Gastroesophageal sphincter (tissue), 3 donors: ENCODE results near the gene CCDC61.

Experiments used
- CTCF ChIP-seq, 4 experiments: fragments of 200-600 bp in 2 of 4; fragments of 450-650 bp in 2 of 4; sonication (generic) in 1 of 4; IDR thresholded peaks; one replicate each; pipeline ENCODE4 v1.5.1; 2017 to 2019; ENCODE audit warnings: antibody characterized with exemption in 4 of 4, mild to moderate bottlenecking in 2 of 4, moderate library complexity in 2 of 4
- POLR2A ChIP-seq, 2 donors: fragments of 450-650 bp; IDR thresholded peaks; one replicate each; pipeline ENCODE4 v1.6.1; 2017; ENCODE audit warnings: antibody characterized with exemption in 2 of 2, mild to moderate bottlenecking in 2 of 2, moderate library complexity in 1 of 2
- POLR2AphosphoS5 ChIP-seq: sonication (generic); formaldehyde crosslinking; IDR thresholded peaks from one replicate; pipeline ENCODE4 v1.6.1; 2017; ENCODE audit warnings: antibody characterized with exemption

- TF ChIP-seq CTCF (IDR thresholded peaks at IDR 0.05) (no peak), POLR2AphosphoS5 (no peak), POLR2A (IDR thresholded peaks at IDR 0.05) (no peak)
These were observed 70.3 kb downstream of the CCDC61 start for GRCh38 chr19:46065486-46066071.
